ENCODE results near the gene GRIA3.

- TF ChIP-seq MAX (IDR thresholded peaks at IDR 0.05; ENCODE audit: low read depth), result no peak
- no peak for TF ChIP-seq RAD21 (IDR thresholded peaks at IDR 0.05; ENCODE audit: low read length)
These were observed 156.6 kb downstream of the GRIA3 start for GRCh38 chrX:123340696-123341095.
